Stomach smooth muscle (tissue), 2 donors: ENCODE data around the gene SEMA6C.

Experiments used
- H3K27ac ChIP-seq: one replicate; pipeline ENCODE4 v1.7.0; 2013; ENCODE audit warnings: mild to moderate bottlenecking, low read length, inconsistent platforms
- H3K27me3 ChIP-seq, 2 donors: one replicate each; pipeline ENCODE4 v1.7.0; 2013; ENCODE audit warnings: low read length in 2 of 2; ENCODE audit not compliant: insufficient read depth in 2 of 2, control insufficient read depth in 1 of 2
- H3K36me3 ChIP-seq, 2 donors: one replicate each; pipeline ENCODE4 v1.7.0; 2013; ENCODE audit warnings: low read length in 2 of 2; ENCODE audit not compliant: control insufficient read depth in 2 of 2, insufficient read depth in 2 of 2
- H3K4me1 ChIP-seq: one replicate; pipeline ENCODE4 v1.7.0; 2013; ENCODE audit warnings: low read length; ENCODE audit not compliant: control insufficient read depth, insufficient read depth
- H3K4me3 ChIP-seq, 2 donors: one replicate each; pipeline ENCODE4 v1.7.0; 2013; ENCODE audit warnings: low read length in 2 of 2
- H3K9ac ChIP-seq, 2 donors: one replicate each; pipeline ENCODE4 v1.7.0; 2013; ENCODE audit warnings: low read length in 2 of 2, mild to moderate bottlenecking in 1 of 2
- H3K9me3 ChIP-seq, 2 donors: one replicate each; pipeline ENCODE4 v1.7.0; 2013; ENCODE audit warnings: low read length in 2 of 2; ENCODE audit not compliant: control insufficient read depth in 2 of 2
- donor health status: healthy.
- donor health status: Pancreatic carcinoma.

The SEMA6C gene

DNA sequence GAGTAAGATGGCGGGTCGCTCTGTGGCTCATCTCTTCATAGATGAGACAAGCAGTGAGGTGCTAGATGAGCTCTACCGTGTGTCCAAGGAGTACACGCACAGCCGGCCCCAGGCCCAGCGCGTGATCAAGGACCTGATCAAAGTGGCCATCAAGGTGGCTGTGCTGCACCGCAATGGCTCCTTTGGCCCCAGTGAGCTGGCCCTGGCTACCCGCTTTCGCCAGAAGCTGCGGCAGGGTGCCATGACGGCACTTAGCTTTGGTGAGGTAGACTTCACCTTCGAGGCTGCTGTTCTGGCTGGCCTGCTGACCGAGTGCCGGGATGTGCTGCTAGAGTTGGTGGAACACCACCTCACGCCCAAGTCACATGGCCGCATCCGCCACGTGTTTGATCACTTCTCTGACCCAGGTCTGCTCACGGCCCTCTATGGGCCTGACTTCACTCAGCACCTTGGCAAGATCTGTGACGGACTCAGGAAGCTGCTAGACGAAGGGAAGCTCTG is 12.4 kb upstream of the SEMA6C start:
- peaks cover 4% of the 10 kb centered on the region for H3K4me1 ChIP-seq
- no peaks in the 10 kb centered on the region for H3K27me3 ChIP-seq
- no peak overlapping the region for H3K4me3 ChIP-seq
- H3K9me3 ChIP-seq: no peaks in the 10 kb centered on the region
- H3K27ac ChIP-seq: peak overlapping the region; percentile 11
- no peak overlapping the region for H3K9ac ChIP-seq
- H3K36me3 ChIP-seq: peaks cover 28 to 37% of the 10 kb centered on the region in 2 donors

DNA sequence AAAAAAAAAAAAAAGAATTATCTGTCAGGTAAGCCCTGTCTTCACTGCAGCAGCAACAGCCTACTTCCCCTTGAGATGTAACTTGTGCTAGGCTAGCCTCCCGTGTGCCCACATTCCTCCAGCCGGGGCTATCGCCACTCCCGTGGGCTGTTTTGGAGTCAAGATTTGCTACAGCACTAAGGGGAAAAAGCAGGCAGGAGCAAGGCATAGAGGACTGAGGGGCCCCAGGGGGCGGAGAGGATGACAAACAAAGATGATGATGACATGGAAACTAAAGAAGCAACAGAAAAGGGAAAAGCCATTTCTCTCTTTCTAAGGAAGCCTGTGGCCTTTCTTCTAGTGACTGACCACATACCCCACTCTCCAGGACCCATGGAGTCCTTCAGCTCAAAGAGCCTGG is 11.9 kb upstream of the SEMA6C start:
- no peaks in the 10 kb centered on the region for H3K27me3 ChIP-seq
- H3K4me3 ChIP-seq: no peak overlapping the region
- H3K36me3 ChIP-seq: peaks cover 28 to 37% of the 10 kb centered on the region in 2 donors
- no peak overlapping the region for H3K27ac ChIP-seq
- H3K4me1 ChIP-seq: no peaks in the 10 kb centered on the region
- no peaks in the 10 kb centered on the region for H3K9me3 ChIP-seq
- H3K9ac ChIP-seq: no peak overlapping the region

DNA sequence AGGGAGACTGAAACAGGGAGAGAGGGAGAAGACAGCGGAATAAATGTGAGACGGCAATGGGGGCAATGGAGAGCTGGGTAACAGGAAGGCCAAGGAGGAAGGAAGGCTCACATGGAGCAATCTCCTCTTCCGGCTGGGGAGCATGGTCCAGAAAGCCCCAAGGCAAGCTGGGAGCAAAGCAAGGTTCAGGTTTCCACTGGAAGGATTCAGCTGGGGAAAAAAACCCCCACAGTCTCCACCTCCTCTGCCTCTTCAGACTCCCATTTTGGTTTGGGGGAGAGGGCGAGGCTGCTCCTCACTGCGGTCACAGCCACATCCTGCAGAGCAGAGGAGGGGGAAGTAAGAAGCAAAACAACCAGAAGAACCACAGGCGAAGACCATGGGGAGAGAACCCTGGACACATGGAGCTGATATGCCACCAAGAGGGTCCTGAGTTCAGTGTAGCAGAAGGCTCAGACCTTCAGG is 10.7 kb upstream of the SEMA6C start:
- H3K4me3 ChIP-seq: peak overlapping the region in 1 of 2 donors; percentile 44
- no peaks in the 10 kb centered on the region for H3K9me3 ChIP-seq
- no peak overlapping the region for H3K9ac ChIP-seq
- no peak overlapping the region for H3K27ac ChIP-seq
- peaks cover 28 to 36% of the 10 kb centered on the region in 2 donors for H3K36me3 ChIP-seq
- no peaks in the 10 kb centered on the region for H3K4me1 ChIP-seq
- no peaks in the 10 kb centered on the region for H3K27me3 ChIP-seq

DNA sequence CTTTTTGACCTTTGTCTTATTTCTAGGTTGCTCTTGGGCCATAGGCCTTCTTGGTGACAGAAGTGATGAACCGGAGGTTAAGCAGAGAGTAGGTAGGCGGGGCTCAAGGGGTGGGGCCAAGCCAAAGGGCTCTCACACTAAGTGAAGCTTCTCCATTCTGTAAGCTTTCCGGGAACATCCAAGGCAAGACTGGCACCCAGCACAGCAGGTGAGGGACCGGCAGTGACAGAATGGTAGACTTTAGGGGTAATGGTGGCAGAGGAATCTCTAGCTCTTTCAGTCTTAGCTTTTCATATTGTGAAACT is 10.0 kb upstream of the SEMA6C start, which contains the start of gene TNFAIP8L2:
Gene TNFAIP8L2, plus strand, starts transcription at position 135 of the 305 bp plus-strand sequence. CDS start 2,049 bp downstream, outside the sequence.
- Histone ChIP-seq H3K4me1 (no peaks in the 10 kb centered on the region), H3K36me3 (peaks cover 24 to 30% of the 10 kb centered on the region in 2 donors), H3K9me3 (no peaks in the 10 kb centered on the region), H3K4me3 (peak within 1 kb of the TSS in 1 of 2 donors; percentile 44), H3K27ac (no peak within 1 kb of the TSS), H3K9ac (no peak within 1 kb of the TSS), H3K27me3 (no peaks in the 10 kb centered on the region)

DNA sequence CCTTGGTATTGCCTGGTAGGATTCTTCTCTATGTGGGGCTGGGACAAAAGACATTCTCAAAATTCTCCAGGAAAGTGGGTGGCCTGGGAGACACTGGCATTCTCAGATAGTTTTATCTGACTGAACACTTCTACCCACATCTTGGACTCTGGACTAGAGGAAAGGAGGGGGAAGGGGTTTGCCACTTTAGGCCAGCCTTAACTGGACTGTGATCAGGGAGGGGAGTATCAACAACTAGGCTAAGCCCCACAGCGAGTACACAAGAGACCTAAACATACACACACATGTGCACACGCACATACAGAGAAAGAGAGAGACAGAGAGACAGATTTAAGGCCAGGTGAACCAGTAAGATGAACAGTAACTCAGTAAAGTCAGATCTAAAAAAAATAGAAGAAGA is 1.2 kb upstream of the SEMA6C start:
- Histone ChIP-seq H3K4me3 (peak overlapping the region in 1 of 2 donors; percentile 88), H3K36me3 (no peaks in the 10 kb centered on the region), H3K9ac (peak overlapping the region; percentile 84 to 85), H3K27me3 (no peaks in the 10 kb centered on the region), H3K9me3 (no peaks in the 10 kb centered on the region), H3K4me1 (peaks cover 46% of the 10 kb centered on the region), H3K27ac (peak overlapping the region; percentile 86)

DNA sequence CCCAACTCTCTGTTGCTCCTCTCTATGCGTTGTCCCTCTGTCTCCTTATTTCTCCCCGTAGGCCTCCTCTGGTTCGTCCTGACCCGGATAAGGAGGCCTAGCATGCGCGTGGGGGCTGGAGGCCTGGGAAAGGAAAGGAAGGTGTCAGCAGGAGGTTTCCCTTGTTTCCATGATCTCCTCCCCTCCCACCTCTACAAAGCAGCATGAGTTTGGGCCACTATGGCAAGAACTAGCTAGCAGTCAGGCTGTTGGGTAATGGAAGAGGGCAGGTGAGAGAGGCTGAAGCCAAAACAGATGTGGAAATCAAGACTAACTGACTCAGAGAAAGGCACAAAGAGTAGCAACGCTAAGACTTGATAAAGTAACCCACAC is 687 bp upstream of the SEMA6C start:
- Histone ChIP-seq H3K9ac (peak overlapping the region; percentile 84 to 85), H3K9me3 (no peaks in the 10 kb centered on the region), H3K27me3 (no peaks in the 10 kb centered on the region), H3K4me1 (peaks cover 51% of the 10 kb centered on the region), H3K4me3 (peak overlapping the region; percentile 73 to 88), H3K27ac (peak overlapping the region; percentile 86), H3K36me3 (no peaks in the 10 kb centered on the region)

DNA sequence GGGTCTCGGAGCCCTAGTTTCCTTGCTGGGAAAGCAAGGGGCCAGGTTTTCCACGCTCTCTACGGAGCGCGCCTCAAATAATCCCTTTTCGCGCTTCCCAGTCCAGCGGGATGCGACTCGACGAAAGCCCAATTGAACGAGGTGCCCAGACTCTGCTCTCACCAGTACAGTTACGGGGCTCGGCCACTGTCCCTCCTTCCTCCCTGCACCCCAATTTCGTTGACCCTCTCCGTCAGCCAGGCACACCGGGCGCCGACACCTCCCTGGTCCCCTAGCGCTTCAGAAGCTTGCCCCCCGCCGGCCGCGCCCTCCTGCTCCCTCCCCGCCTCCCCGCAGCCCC is 389 bp downstream of the SEMA6C start:
- peak overlapping the region; percentile 71 to 88 for H3K4me3 ChIP-seq
- H3K36me3 ChIP-seq: no peaks in the 10 kb centered on the region
- no peaks in the 10 kb centered on the region for H3K27me3 ChIP-seq
- no peaks in the 10 kb centered on the region for H3K9me3 ChIP-seq
- peak overlapping the region; percentile 86 for H3K27ac ChIP-seq
- H3K4me1 ChIP-seq: peaks cover 53% of the 10 kb centered on the region
- H3K9ac ChIP-seq: peak overlapping the region; percentile 66 to 85

DNA sequence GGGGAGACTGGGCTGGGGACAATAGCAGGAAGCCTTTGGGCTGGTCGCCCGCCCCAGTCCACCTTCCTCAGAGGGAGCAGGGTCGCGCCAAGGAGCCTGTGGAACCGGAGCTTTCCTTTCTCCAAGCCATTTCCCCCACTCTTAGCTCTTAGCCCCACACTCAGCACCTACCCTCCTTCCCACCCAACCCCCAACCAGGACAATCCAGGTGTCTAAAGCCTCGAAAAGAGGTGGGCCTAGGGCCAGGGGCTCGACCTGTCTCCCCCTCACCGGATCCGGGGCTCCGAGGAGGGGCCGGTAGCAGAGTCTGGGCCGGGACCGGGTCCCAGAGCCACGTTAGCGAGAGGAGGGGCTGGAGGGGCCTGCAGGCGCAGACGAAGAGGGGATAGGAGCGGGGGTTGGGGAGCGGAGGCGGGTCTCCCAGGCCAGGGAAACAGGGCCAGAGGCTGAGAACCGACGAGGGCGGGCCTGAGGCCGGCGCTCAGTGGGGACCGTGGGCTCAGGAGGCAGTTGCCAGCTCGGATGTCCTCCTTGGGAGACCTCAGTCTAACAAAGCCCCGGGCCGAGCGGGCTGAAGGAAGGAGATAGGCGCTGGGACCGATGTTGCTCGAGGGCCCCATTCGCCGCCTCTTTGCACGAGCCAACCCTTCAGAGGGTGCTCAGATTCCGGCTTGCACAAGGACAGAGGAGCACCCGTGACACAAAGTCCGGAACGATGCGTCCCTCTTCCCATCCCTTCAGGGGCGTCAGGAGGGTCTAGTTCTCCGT is 943 bp downstream of the SEMA6C start:
- Histone ChIP-seq H3K27ac (peak overlapping the region; percentile 86), H3K9ac (peak overlapping the region; percentile 66 to 85)

DNA sequence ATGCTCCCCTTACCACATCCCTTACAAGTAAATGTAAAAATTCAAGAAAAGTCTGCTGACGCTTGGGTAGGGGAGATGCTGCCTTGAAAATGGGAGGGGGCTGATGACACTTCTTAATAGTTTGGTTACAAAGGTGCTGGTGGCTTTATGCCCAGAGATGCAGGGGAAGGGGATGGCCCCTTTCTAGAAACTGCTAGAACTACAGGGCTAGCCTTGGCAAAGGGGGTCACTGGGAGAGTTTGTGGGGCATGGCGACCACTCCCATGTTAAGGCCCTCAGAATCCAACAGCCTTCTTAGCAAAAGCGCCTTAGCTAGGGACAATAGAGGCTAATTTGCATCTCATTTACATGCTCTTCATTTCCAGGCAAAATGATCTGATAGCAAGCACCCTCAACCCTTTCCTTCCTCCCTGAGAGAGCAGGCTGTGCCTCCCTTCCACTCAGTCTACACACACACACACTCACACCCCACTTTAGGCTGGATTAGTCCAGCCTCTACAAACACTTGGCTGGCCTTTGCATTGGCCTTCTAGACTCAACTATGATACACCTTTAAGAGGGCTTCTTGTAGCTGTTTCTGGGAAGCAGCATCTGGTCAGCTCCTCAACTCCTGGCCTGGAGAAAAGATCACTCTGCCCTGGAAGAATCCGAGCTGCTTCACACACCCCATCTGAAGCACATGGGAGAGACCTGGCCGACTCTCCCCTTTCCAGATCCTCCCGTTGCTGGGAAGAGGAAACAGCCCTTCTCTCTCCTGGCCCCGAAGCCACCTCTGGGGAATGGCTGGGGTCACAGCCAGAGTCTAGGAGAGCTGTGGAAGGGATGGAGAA is 1.7 kb downstream of the SEMA6C start:
- Histone ChIP-seq H3K4me3 (peak overlapping the region; percentile 71 to 88), H3K27me3 (no peaks in the 10 kb centered on the region), H3K36me3 (peaks cover 0 to 3% of the 10 kb centered on the region in 2 donors), H3K4me1 (peaks cover 53% of the 10 kb centered on the region), H3K9ac (peak overlapping the region; percentile 66 to 85), H3K9me3 (no peaks in the 10 kb centered on the region), H3K27ac (peak overlapping the region; percentile 46)

More for the DNA sequence above, 943 bp downstream of the SEMA6C start:
- Histone ChIP-seq H3K27me3 (no peaks in the 10 kb centered on the region), H3K4me3 (peak overlapping the region; percentile 71 to 88), H3K36me3 (no peaks in the 10 kb centered on the region), H3K9me3 (no peaks in the 10 kb centered on the region), H3K4me1 (peaks cover 53% of the 10 kb centered on the region)

DNA sequence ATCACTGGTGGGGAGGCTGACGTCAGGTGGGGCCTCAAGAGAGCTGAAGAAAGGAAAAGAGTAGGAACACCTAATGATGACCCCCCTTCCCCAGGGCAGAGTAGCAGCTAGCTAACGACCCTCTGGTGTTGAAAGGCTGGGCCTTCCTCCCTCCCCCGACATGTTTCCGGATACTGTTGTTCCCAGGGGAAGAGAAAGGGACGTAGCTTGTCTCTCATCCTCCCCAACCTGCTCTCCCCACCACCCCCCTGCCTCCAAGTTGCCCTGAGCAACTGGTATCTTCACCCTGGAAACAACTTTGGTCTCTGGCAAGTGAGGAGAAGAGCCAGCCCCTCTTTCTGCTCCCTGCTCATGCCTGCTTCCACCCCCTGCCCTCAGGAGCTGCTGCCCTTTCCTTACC is 2.4 kb downstream of the SEMA6C start:
- H3K4me1 ChIP-seq: peaks cover 53% of the 10 kb centered on the region
- H3K27ac ChIP-seq: peak overlapping the region; percentile 46
- H3K27me3 ChIP-seq: no peaks in the 10 kb centered on the region
- peak overlapping the region in 1 of 2 donors; percentile 88 for H3K4me3 ChIP-seq
- H3K9ac ChIP-seq: no peak overlapping the region
- H3K9me3 ChIP-seq: no peaks in the 10 kb centered on the region
- peaks cover 0 to 8% of the 10 kb centered on the region in 2 donors for H3K36me3 ChIP-seq
